Measurements from ENCODE around the gene HDAC4.

- TF ChIP-seq CTCF (IDR thresholded peaks at IDR 0.05) (no peak), ZFX (IDR thresholded peaks at IDR 0.05; ENCODE audit: borderline replicate concordance) (no peak)
These were observed 196.5 kb downstream of the HDAC4 start for GRCh38 chr2:239204136-239204875.

Measured in 22Rv1 (cell line).